PC-9 (cell line): ENCODE results near the gene SMAP1. TPM values are rescaled to one million over a fixed set of nuclear protein-coding genes. Genes with fewer than 3 reads are reported as not detected.

Source experiments
- BruUV-seq: library from RNA; stranded (reverse); fragments of 400-500 nt; replicated peaks from 2 replicates; lab custom pipeline; 2021; lab: Mats Ljungman, UMichigan
- CTCF ChIA-PET: fragments of 300-600 bp; sonication (Branson Sonifier 250); formaldehyde crosslinking; loops from one replicate; lab custom pipeline; 2022; ENCODE audit warnings: antibody characterized with exemption; lab: Charles Lee
- POLR2A ChIA-PET: fragments of 300-600 bp; sonication (Branson Sonifier 250); formaldehyde crosslinking; loops from one replicate; lab custom pipeline; 2022; ENCODE audit warnings: antibody characterized with exemption; ENCODE audit not compliant: unreplicated experiment; lab: Charles Lee
- DNase-seq, 2 experiments: peaks; one replicate each; pipeline versions ENCODE4 v3.0.0 to v3.0.0-alpha.2; 2015 to 2022; ENCODE audit warnings: mixed read lengths in 1 of 2
- H2AFZ ChIP-seq: fragments of 200-600 bp; sonication (generic); 2 replicates; pipeline ENCODE4 v1.8.1; 2017; ENCODE audit warnings: antibody characterized with exemption
- H3F3A ChIP-seq: fragments of 200-600 bp; sonication (generic); 2 replicates; pipeline ENCODE4 v1.8.1; 2017; ENCODE audit warnings: antibody characterized with exemption, mild to moderate bottlenecking, low read depth; ENCODE audit not compliant: insufficient read depth
- H3K27ac ChIP-seq: fragments of 200-600 bp; sonication (generic); 2 replicates; pipeline ENCODE4 v1.6.1; 2016; ENCODE audit warnings: mixed run types
- H3K27me3 ChIP-seq: fragments of 200-600 bp; sonication (generic); 2 replicates; pipeline ENCODE4 v1.6.1; 2016; ENCODE audit warnings: low read depth, mixed run types; ENCODE audit not compliant: insufficient read depth
- H3K36me3 ChIP-seq: fragments of 200-600 bp; sonication (generic); 2 replicates; pipeline ENCODE4 v1.6.1; 2016; ENCODE audit warnings: low read depth, mixed run types
- H3K4me1 ChIP-seq: fragments of 200-600 bp; sonication (generic); replicated peaks from 2 replicates; pipeline ENCODE4 v1.6.1; 2016; ENCODE audit warnings: mixed run types; ENCODE audit not compliant: insufficient read depth
- H3K4me2 ChIP-seq: fragments of 200-600 bp; sonication (generic); 2 replicates; pipeline ENCODE4 v1.6.1; 2017; ENCODE audit warnings: mixed run types
- H3K4me3 ChIP-seq: fragments of 200-600 bp; sonication (generic); 2 replicates; pipeline ENCODE4 v1.6.1; 2016; ENCODE audit warnings: mixed run types
- H3K79me2 ChIP-seq: fragments of 200-600 bp; sonication (generic); 2 replicates; pipeline ENCODE4 v1.6.1; 2017; ENCODE audit warnings: low read depth, mixed run types
- H3K9me2 ChIP-seq: fragments of 200-600 bp; sonication (generic); 2 replicates; pipeline ENCODE4 v1.8.1; 2017; ENCODE audit warnings: mild to moderate bottlenecking; ENCODE audit not compliant: insufficient read depth
- H3K9me3 ChIP-seq: fragments of 200-600 bp; sonication (generic); 2 replicates; pipeline ENCODE4 v1.8.1; 2016; ENCODE audit warnings: low read depth; ENCODE audit not compliant: insufficient read depth
- H4K20me1 ChIP-seq: fragments of 200-600 bp; sonication (generic); 2 replicates; pipeline ENCODE4 v1.8.1; 2017; ENCODE audit not compliant: insufficient read depth
- EZH2 ChIP-seq: fragments of 200-600 bp; sonication (generic); IDR thresholded peaks from 2 replicates; pipeline ENCODE4 v1.8.0; 2017; ENCODE audit warnings: antibody characterized with exemption, low read depth
- intact Hi-C: fragments of 100-400 bp; cut with micrococcal nuclease; formaldehyde crosslinking; loops from one replicate; pipeline ENCODE4 v1.10.0; 2022; ENCODE audit not compliant: unreplicated experiment
- total RNA-seq: library from RNA; stranded (reverse); gene quantifications from 2 replicates; pipeline ENCODE4 v1.2.3, GENCODE V29; 2021
- TF ChIP-seq, protein P1 (sequence below): fragments of 200-600 bp; sonication (generic); conservative IDR thresholded peaks from 2 replicates; pipeline ENCODE4 v1.6.1; 2017; ENCODE audit warnings: mixed run types, antibody characterized with exemption, mild to moderate bottlenecking, moderate library complexity

Gene SMAP1
- total RNA-seq, 1 experiment from 2014 or later, result 29.3 TPM

DNA sequence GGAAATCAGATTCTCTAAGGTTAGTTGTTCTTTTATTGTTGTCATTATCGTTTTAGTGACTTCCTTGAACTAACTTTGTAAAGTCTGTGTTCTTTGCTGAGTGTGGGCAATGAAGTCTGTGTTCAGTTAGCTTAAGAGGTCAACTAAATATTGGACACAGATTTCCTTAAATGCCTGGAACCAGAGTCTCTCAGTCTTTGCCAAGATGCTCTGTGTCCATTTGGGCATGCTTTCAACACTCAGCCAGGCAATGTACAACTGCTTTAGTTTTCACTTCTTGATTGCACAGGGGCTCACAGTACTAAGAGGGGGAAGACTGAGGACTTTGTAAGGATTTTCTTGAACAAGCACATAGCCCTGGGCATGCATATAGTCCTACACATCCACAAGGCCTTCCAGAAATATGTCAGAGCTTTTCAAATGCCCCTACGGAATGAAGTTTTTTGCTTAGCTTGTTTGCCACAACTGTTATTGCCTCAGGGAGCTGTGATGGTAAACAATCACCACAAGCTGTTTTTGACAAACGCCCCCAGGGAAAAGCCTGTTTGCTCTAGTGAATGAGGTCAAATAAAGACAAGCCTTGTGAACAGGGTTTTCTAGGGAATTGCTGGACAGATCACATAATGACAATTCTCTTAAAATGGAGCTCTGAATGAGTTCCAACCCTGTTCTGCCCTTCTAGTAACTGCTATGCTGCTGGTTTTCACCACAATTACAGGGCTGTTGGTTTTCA is 206.7 kb downstream of the SMAP1 start:
- intact Hi-C loops, result no loop called here
- Histone ChIP-seq H3K27me3 (no peaks in the 10 kb centered on the region), H3K9me3 (peaks cover 6% of the 10 kb centered on the region; the same call in 1 of the 2 replicates), H4K20me1 (no peaks in the 10 kb centered on the region), H3K79me2 (no peaks in the 10 kb centered on the region), H3K9me2 (no peaks in the 10 kb centered on the region), H3K4me1 (no peaks in the 10 kb centered on the region), H3F3A (no peaks in the 10 kb centered on the region), H3K4me2 (no peak overlapping the region), H3K27ac (no peak overlapping the region), H3K36me3 (no peaks in the 10 kb centered on the region), H3K4me3 (no peak overlapping the region), H2AFZ (no peak overlapping the region)
- no peak for DNase-seq
- BruUV-seq, result no TSS peak
- CTCF ChIA-PET, result no interaction called here
- TF ChIP-seq, protein P1, sequence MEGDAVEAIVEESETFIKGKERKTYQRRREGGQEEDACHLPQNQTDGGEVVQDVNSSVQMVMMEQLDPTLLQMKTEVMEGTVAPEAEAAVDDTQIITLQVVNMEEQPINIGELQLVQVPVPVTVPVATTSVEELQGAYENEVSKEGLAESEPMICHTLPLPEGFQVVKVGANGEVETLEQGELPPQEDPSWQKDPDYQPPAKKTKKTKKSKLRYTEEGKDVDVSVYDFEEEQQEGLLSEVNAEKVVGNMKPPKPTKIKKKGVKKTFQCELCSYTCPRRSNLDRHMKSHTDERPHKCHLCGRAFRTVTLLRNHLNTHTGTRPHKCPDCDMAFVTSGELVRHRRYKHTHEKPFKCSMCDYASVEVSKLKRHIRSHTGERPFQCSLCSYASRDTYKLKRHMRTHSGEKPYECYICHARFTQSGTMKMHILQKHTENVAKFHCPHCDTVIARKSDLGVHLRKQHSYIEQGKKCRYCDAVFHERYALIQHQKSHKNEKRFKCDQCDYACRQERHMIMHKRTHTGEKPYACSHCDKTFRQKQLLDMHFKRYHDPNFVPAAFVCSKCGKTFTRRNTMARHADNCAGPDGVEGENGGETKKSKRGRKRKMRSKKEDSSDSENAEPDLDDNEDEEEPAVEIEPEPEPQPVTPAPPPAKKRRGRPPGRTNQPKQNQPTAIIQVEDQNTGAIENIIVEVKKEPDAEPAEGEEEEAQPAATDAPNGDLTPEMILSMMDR, result no peak
- no peak for TF ChIP-seq EZH2
- POLR2A ChIA-PET, result no interaction called here

DNA sequence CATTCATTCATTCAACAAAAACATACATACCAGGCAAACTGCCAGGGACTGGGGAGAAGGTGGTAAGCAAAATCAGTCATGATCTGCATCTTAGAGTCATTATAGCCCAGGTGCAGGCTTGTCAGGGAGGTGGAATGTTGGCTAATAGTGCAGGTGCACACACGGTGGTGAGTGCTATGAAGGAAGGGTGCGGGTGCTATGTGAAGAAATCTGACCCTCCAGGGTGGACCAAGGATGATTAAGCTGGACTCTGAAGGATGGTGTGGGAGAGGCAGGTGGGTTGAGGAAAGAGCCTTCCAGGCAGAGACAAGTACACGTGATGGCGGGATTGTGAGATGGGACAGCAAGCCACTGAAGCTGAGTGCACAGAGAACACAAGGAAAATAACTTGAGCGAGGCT is 211.8 kb downstream of the SMAP1 start:
- H4K20me1 ChIP-seq, result no peaks in the 10 kb centered on the region
- no peak for TF ChIP-seq EZH2
- TF ChIP-seq, protein P1, result no peak
- no peaks in the 10 kb centered on the region for H3K36me3 ChIP-seq
- no peak overlapping the region for H3K27ac ChIP-seq
- H3K9me3 ChIP-seq, result no peaks in the 10 kb centered on the region
- no peak overlapping the region for H3K4me3 ChIP-seq
- no peaks in the 10 kb centered on the region for H3K4me1 ChIP-seq
- no peak overlapping the region for H2AFZ ChIP-seq
- ChIA-PET CTCF (interaction anchor here (1.2 kb wide), 1 partner anchor 569 kb away, joined by 4 read pairs; no protein-coding TSS in a partner anchor), POLR2A (no interaction called here)
- no peaks in the 10 kb centered on the region for H3F3A ChIP-seq
- H3K79me2 ChIP-seq, result no peaks in the 10 kb centered on the region
- no peaks in the 10 kb centered on the region; the same call in 1 of the 2 replicates for H3K27me3 ChIP-seq
- no TSS peak for BruUV-seq
- intact Hi-C loops, result no loop called here
- H3K4me2 ChIP-seq, result no peak overlapping the region
- DNase-seq, result no peak
- no peaks in the 10 kb centered on the region for H3K9me2 ChIP-seq

DNA sequence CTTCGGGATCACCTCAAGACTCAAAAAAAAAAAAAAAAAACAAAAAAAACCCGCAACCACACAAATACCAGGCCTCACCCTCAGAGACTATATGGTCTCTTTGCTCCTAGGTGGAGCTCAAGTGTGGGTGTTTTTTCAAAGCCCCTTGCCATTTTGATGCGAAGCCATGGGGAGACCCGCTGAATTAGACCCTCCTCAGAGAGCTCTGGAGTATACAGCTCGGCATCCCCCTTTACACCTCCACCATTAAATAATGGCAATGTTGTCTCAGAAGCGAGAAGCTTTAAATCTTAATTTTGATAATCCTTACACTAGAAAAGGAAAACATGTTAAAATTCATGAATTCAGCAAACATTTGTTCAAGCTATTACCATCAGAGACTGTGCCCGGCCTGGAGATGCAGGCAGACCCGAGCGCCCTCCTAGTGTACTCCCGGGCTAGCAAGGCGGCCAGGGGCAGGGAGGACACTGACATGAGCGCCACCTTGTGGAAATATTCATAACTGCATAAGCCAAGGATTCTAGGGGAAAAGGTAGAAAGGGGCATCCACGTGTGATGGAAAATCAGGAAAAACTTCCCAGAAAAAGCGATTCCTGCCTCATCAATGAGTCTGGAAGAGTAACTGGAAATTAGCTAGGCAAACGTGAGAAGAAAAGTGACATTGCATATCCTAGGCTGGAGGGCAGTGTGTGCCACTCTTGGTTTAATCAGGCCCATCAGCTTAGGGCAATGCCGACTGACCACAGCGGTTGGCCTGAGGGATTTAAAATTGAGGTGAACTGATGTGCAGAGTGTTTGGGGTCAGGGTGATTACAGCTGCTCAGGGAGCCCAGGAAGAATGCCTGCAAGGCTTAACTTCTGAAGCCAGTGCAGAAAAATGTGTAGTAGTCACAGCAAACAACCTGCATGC is 216.6 kb downstream of the SMAP1 start:
- no peaks in the 10 kb centered on the region for H3F3A ChIP-seq
- CTCF ChIA-PET, result interaction anchor here (0.6 to 2.3 kb wide), 2 partner anchors 415 to 663 kb away, joined by 6 to 7 read pairs; no protein-coding TSS in a partner anchor
- TF ChIP-seq EZH2, result no peak
- TF ChIP-seq, protein P1, result peak; percentile 96
- H3K79me2 ChIP-seq, result no peaks in the 10 kb centered on the region
- intact Hi-C loops, result loop anchor here (1.0 to 10.0 kb wide), 6 partner anchors 130 to 662 kb away; no protein-coding TSS in a partner anchor
- H3K4me3 ChIP-seq, result no peak overlapping the region
- H3K27ac ChIP-seq, result no peak overlapping the region
- no TSS peak for BruUV-seq
- no peaks in the 10 kb centered on the region for H3K4me1 ChIP-seq
- no peaks in the 10 kb centered on the region; the same call in 1 of the 2 replicates for H3K27me3 ChIP-seq
- no peak overlapping the region for H2AFZ ChIP-seq
- no peak overlapping the region for H3K4me2 ChIP-seq
- H3K9me2 ChIP-seq, result no peaks in the 10 kb centered on the region
- H4K20me1 ChIP-seq, result no peaks in the 10 kb centered on the region
- H3K36me3 ChIP-seq, result no peaks in the 10 kb centered on the region
- H3K9me3 ChIP-seq, result no peaks in the 10 kb centered on the region
- POLR2A ChIA-PET, result no interaction called here
- DNase-seq, result peak in 1 of 2 experiments; percentile 52
